HepG2 (cell line): ENCODE data around the gene CCDC80. TPM values are rescaled to one million over a fixed set of nuclear protein-coding genes. Genes with fewer than 3 reads are reported as not detected.

Experiments used
- ATAC-seq: fragments of 200-7000 bp; cut with Tn5 transposase; 3 replicates; pipeline ENCODE4 v1.9.1; 2020; ENCODE audit warnings: mild to moderate bottlenecking, moderate library complexity
- BruUV-seq: library from RNA; stranded (reverse); fragments of 400-500 nt; replicated peaks from 2 replicates; lab custom pipeline; 2021; lab: Mats Ljungman, UMichigan
- CTCF ChIA-PET: fragments of 300-600 bp; formaldehyde crosslinking; extraction: SDS; loops from one replicate; lab custom pipeline; 2021; ENCODE audit warnings: low total read pairs, inconsistent platforms, low intra/inter-chr PET ratio; lab: Yijun Ruan, JAX
- POLR2A ChIA-PET: fragments of 350-600 bp; sonication (Branson Sonifier 250); formaldehyde crosslinking; loops from one replicate; lab custom pipeline; 2020; ENCODE audit warnings: antibody characterized with exemption, inconsistent platforms; lab: Yijun Ruan, JAX
- DNase-seq: peaks from one replicate; pipeline ENCODE4 v3.0.0-alpha.2; 2015; ENCODE audit warnings: low spot score
- FAIRE-seq: peaks from 3 replicates; lab custom pipeline; 2011; peaks lifted over from hg19 to GRCh38; lab: Jason Lieb, UNC
- H2AFZ ChIP-seq: one replicate; pipeline ENCODE4 v1.6.1; 2011; ENCODE audit warnings: low read length, inconsistent platforms
- H3K27ac ChIP-seq: fragments of 300-600 bp; 3 replicates; pipeline ENCODE4 v1.8.0; 2011; ENCODE audit warnings: mixed run types, mild to moderate bottlenecking, mixed read lengths, low read length, inconsistent platforms; ENCODE audit not compliant: insufficient read depth; ENCODE audit errors: extremely low read length
- H3K27me3 ChIP-seq, 2 experiments: fragments of 200-600 bp in 1 of 2; 2 replicates in 1 of 2; 3 replicates in 1 of 2; pipeline versions ENCODE4 v1.6.0 to v1.8.0; 2011; ENCODE audit warnings: low read length in 2 of 2, mild to moderate bottlenecking in 2 of 2, moderate library complexity in 2 of 2, inconsistent platforms in 1 of 2; ENCODE audit not compliant: insufficient read depth in 2 of 2, control insufficient read depth in 1 of 2
- H3K36me3 ChIP-seq, 2 experiments: fragments of 200-600 bp in 1 of 2; replicated peaks in 1 of 2; 2 replicates in 1 of 2; 3 replicates in 1 of 2; pipeline versions ENCODE4 v1.5.1 to v1.8.0; 2011; ENCODE audit warnings: low read length in 2 of 2, inconsistent platforms in 1 of 2; ENCODE audit not compliant: insufficient read depth in 2 of 2, control insufficient read depth in 1 of 2
- H3K4me1 ChIP-seq: 2 replicates; pipeline ENCODE4 v1.5.1; 2012; ENCODE audit warnings: low read length, inconsistent platforms; ENCODE audit not compliant: insufficient read depth
- H3K4me2 ChIP-seq: 2 replicates; pipeline ENCODE4 v1.6.0; 2011; ENCODE audit warnings: low read depth, low read length, inconsistent platforms
- H3K4me3 ChIP-seq, 3 experiments: fragments of 200-600 bp in 1 of 3; sonication (generic), shearing (Covaris generic) in 1 of 3; replicated peaks in 1 of 3; 2 replicates each; pipeline ENCODE4 v1.5.1; 2011 to 2016; ENCODE audit warnings: low read length in 3 of 3, inconsistent platforms in 2 of 3, low read depth in 2 of 3, mild to moderate bottlenecking in 2 of 3, control low read depth in 1 of 3, mixed read lengths in 1 of 3; ENCODE audit not compliant: insufficient read depth in 1 of 3
- H3K79me2 ChIP-seq: one replicate; pipeline ENCODE4 v1.6.1; 2011; ENCODE audit warnings: low read length, inconsistent platforms; ENCODE audit not compliant: insufficient read depth
- H3K9ac ChIP-seq: 2 replicates; pipeline ENCODE4 v1.6.0; 2011; ENCODE audit warnings: mild to moderate bottlenecking, low read depth, low read length, inconsistent platforms; ENCODE audit not compliant: insufficient read depth
- H3K9me3 ChIP-seq: 2 replicates; pipeline ENCODE4 v1.5.1; 2012; ENCODE audit warnings: mild to moderate bottlenecking, low read length
- H4K20me1 ChIP-seq: 2 replicates; pipeline ENCODE4 v1.6.0; 2011; ENCODE audit warnings: inconsistent platforms, mild to moderate bottlenecking, low read length, moderate library complexity; ENCODE audit not compliant: insufficient read depth
- FOSL2 ChIP-seq: sonication (generic); formaldehyde crosslinking; IDR thresholded peaks from 2 replicates; pipeline ENCODE4 v1.4.0; 2020; ENCODE audit warnings: missing genetic modification reagents
- MAFK ChIP-seq, 2 experiments: IDR thresholded peaks in 1 of 2; conservative IDR thresholded peaks in 1 of 2; 2 replicates each; pipeline ENCODE4 v1.6.1; 2011; ENCODE audit warnings: improper control_type of control experiment in 2 of 2, low read length in 2 of 2
- ZNF354B ChIP-seq: sonication (generic); formaldehyde crosslinking; IDR thresholded peaks from 2 replicates; pipeline ENCODE4 v1.8.0; 2022; ENCODE audit warnings: mild to moderate bottlenecking, missing genetic modification reagents
- WGBS: methylation state at CpG from one replicate; pipeline ENCODE4 v1.1.6; 2017; ENCODE audit warnings: low lambda C conversion rate; 5-methylcytosine and 5-hydroxymethylcytosine counted together
- in situ Hi-C: cut with HindIII; loops from 2 replicates; pipeline ENCODE4 v1.10.0; 2017; ENCODE audit warnings: low pct_unique_long_range_greater_than_20kb; ENCODE audit not compliant: extremely low pct_ligation_motif_present
- intact Hi-C: fragments of 100-400 bp; cut with micrococcal nuclease; formaldehyde crosslinking; loops from one replicate; pipeline ENCODE4 v1.10.0; 2022; ENCODE audit not compliant: unreplicated experiment
- polyA plus RNA-seq, 8 experiments: library from polyadenylated mRNA; depleted of rRNA in 3 of 8; stranded (reverse) in 7 of 8; unstranded in 1 of 8; fragments of >200 nt; fragmentation: Illumina TruSeq in 4 of 8; extraction: Trizol in 4 of 8; gene quantifications; 2 replicates each; pipeline versions ENCODE4 v1.2.1 to v1.2.3, GENCODE V29; 2011 to 2016; ENCODE audit warnings: low read depth in 4 of 8, missing spikeins in 1 of 8, mixed read lengths in 1 of 8; ENCODE audit not compliant: insufficient read depth in 1 of 8
- total RNA-seq, 5 experiments: library from RNA; depleted of rRNA; stranded (reverse); fragments of >200 nt; fragmentation: Illumina TruSeq; extraction: Trizol; gene quantifications; 2 replicates each; pipeline ENCODE4 v1.2.3, GENCODE V29; 2016; ENCODE audit warnings: low read depth in 1 of 5
- TF ChIP-seq, protein P1 (sequence below): sonication (generic); formaldehyde crosslinking; conservative IDR thresholded peaks from 2 replicates; pipeline ENCODE4 v1.4.0; 2020; ENCODE audit warnings: missing genetic modification reagents
- TF ChIP-seq, protein P2 (sequence below): sonication (generic); formaldehyde crosslinking; IDR thresholded peaks from 2 replicates; pipeline ENCODE4 v1.4.0; 2020; ENCODE audit warnings: mild to moderate bottlenecking, missing genetic modification reagents, borderline replicate concordance

Gene CCDC80
- total and polyA plus RNA-seq, 2 of the 13 experiments (the other 11 are each of a cell fraction or from before 2014, with no cell fraction given): not detected

DNA sequence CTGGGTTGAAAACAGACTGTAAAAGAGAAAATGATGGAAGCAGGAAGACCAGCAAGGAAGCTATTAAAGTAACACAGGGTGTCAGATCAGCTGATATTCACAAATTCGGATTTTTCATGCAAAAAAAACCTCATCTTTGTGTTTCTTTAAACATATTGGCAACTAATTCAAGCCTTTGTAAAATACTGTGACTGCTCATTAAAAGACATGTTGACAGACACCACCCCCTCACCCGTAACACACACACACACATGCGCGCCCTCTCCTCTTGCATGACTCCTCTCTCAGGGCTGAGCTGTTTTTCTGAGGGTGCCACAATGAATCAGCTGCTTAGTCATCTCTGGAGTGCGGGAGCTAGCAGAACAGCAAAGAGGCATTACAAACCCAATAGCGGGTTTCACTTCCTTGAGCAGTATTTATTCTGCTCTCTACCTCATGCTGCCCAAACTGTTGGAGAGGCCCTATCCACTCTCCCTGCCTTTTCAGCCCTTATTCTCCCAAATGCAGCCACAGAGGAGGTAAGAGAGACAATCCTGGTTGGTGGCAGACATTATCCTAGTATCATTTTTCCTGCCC lies 35.8 kb upstream of the CCDC80 start:
- DNase-seq (peak; percentile 29), ATAC-seq (peak; percentile 65)
- Histone ChIP-seq H3K36me3 (no peaks in the 10 kb centered on the region), H3K9me3 (no peaks in the 10 kb centered on the region), H3K4me2 (no peak overlapping the region), H3K4me1 (no peaks in the 10 kb centered on the region), H4K20me1 (no peaks in the 10 kb centered on the region), H3K9ac (no peak overlapping the region)
- intact Hi-C loops: no loop called here
- peak; percentile 41 for TF ChIP-seq FOSL2
- TF ChIP-seq, protein P1, sequence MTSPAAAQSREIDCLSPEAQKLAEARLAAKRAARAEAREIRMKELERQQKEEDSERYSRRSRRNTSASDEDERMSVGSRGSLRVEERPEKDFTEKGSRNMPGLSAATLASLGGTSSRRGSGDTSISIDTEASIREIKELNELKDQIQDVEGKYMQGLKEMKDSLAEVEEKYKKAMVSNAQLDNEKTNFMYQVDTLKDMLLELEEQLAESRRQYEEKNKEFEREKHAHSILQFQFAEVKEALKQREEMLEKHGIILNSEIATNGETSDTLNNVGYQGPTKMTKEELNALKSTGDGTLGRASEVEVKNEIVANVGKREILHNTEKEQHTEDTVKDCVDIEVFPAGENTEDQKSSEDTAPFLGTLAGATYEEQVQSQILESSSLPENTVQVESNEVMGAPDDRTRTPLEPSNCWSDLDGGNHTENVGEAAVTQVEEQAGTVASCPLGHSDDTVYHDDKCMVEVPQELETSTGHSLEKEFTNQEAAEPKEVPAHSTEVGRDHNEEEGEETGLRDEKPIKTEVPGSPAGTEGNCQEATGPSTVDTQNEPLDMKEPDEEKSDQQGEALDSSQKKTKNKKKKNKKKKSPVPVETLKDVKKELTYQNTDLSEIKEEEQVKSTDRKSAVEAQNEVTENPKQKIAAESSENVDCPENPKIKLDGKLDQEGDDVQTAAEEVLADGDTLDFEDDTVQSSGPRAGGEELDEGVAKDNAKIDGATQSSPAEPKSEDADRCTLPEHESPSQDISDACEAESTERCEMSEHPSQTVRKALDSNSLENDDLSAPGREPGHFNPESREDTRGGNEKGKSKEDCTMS (CRISPR knock-in tag): no peak
- TF ChIP-seq ZNF354B (CRISPR knock-in tag): no peak
- 0 out of 4 replicates have a peak, but pooled peaks of 1 of the 2 experiments have one; percentile 4 for TF ChIP-seq MAFK (conservative IDR thresholded peaks at IDR 0.05 in 1 of 2, IDR thresholded peaks at IDR 0.05 in 1 of 2; ENCODE audit: low read length in 2 of 2)
- TF ChIP-seq, protein P2, sequence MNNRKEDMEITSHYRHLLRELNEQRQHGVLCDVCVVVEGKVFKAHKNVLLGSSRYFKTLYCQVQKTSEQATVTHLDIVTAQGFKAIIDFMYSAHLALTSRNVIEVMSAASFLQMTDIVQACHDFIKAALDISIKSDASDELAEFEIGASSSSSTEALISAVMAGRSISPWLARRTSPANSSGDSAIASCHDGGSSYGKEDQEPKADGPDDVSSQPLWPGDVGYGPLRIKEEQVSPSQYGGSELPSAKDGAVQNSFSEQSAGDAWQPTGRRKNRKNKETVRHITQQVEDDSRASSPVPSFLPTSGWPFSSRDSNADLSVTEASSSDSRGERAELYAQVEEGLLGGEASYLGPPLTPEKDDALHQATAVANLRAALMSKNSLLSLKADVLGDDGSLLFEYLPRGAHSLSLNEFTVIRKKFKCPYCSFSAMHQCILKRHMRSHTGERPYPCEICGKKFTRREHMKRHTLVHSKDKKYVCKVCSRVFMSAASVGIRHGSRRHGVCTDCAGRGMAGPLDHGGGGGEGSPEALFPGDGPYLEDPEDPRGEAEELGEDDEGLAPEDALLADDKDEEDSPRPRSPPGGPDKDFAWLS (CRISPR knock-in tag): no peak
- TF ChIP-seq, all 625 proteins: peak for 2
- Histone ChIP-seq H2AFZ (no peak overlapping the region), H3K79me2 (no peaks in the 10 kb centered on the region), H3K27ac (no peak overlapping the region), H3K4me3 (no peak overlapping the region), H3K27me3 (peaks cover 0 to 11% of the 10 kb centered on the region in 2 experiments; a peak in 2 of 5 replicates)
- no peak for FAIRE-seq
- ChIA-PET POLR2A (no interaction called here), CTCF (no interaction called here)
- 2% methylated on average over 6 of the region's 6 CpGs for WGBS
- in situ Hi-C loops: no loop called here
- no TSS peak for BruUV-seq
